Measurements from ENCODE around the gene CFAP46.

CFAP46 gene

DNA sequence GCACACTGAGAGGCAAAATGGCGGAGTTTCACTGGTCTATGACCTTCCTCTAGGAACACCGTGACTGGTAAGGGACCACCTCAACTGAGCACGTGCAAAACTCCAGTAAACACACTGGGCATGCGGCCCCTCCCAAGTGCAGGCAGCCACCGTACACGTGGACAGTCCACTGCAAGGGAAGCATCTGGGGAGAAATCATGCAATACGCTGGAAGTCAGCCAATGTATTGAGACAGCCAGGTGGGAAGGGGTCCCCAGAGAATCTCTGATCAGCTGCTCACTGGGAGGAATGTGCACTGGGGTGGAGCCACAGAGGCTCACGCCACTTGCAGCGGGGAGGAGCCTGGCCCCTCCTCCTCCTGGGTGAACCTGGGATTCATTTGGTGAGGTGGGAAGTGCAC lies 49.3 kb downstream of the CFAP46 start:
- TF ChIP-seq, protein P1, sequence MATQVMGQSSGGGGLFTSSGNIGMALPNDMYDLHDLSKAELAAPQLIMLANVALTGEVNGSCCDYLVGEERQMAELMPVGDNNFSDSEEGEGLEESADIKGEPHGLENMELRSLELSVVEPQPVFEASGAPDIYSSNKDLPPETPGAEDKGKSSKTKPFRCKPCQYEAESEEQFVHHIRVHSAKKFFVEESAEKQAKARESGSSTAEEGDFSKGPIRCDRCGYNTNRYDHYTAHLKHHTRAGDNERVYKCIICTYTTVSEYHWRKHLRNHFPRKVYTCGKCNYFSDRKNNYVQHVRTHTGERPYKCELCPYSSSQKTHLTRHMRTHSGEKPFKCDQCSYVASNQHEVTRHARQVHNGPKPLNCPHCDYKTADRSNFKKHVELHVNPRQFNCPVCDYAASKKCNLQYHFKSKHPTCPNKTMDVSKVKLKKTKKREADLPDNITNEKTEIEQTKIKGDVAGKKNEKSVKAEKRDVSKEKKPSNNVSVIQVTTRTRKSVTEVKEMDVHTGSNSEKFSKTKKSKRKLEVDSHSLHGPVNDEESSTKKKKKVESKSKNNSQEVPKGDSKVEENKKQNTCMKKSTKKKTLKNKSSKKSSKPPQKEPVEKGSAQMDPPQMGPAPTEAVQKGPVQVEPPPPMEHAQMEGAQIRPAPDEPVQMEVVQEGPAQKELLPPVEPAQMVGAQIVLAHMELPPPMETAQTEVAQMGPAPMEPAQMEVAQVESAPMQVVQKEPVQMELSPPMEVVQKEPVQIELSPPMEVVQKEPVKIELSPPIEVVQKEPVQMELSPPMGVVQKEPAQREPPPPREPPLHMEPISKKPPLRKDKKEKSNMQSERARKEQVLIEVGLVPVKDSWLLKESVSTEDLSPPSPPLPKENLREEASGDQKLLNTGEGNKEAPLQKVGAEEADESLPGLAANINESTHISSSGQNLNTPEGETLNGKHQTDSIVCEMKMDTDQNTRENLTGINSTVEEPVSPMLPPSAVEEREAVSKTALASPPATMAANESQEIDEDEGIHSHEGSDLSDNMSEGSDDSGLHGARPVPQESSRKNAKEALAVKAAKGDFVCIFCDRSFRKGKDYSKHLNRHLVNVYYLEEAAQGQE (IDR thresholded peaks at IDR 0.05; ENCODE audit: insufficient read depth in 1 of 2, low read depth in 2 of 2, low read length in 2 of 2) = no peak
- TF ChIP-seq POLR2AphosphoS5 (IDR thresholded peaks at IDR 0.05; ENCODE audit: low read depth, low read length) (no peak), TAF1 (IDR thresholded peaks at IDR 0.05; ENCODE audit: borderline replicate concordance, insufficient read depth, low read length) (no peak), FOXP2 (optimal IDR thresholded peaks at IDR 0.05; ENCODE audit: borderline replicate concordance, extremely low read depth, extremely low read length, insufficient read depth) (no peak), SIN3A (IDR thresholded peaks at IDR 0.05; ENCODE audit: borderline replicate concordance, insufficient read depth, low read length) (no peak)

DNA sequence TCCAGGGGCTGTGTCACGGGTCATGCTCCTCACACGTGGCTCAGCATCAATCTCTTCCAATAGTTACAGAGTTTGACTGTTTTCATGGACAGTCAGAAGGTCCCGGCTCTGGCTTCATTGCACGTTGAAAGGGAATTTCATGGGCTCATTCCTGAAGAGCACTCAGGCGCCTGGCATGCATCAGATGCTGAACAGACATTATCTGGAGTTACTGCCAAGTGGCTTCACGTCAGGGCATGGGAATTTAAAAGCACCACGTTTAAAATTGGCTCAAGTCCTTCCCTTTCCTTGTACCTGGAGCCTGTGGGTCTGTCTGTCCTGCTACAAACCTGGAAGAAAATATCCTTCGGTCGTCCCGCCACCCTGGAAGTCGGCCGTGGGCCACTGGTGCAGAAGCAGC lies 50.4 kb downstream of the CFAP46 start:
- TF ChIP-seq FOXP2 (optimal IDR thresholded peaks at IDR 0.05; ENCODE audit: borderline replicate concordance, extremely low read depth, extremely low read length, insufficient read depth) = no peak
- TF ChIP-seq, protein P1 (IDR thresholded peaks at IDR 0.05; ENCODE audit: insufficient read depth in 1 of 2, low read depth in 2 of 2, low read length in 2 of 2) = no peak
- TF ChIP-seq SIN3A (IDR thresholded peaks at IDR 0.05; ENCODE audit: borderline replicate concordance, insufficient read depth, low read length) = no peak
- no peak for TF ChIP-seq POLR2AphosphoS5 (IDR thresholded peaks at IDR 0.05; ENCODE audit: low read depth, low read length)
- no peak for TF ChIP-seq TAF1 (IDR thresholded peaks at IDR 0.05; ENCODE audit: borderline replicate concordance, insufficient read depth, low read length)

DNA sequence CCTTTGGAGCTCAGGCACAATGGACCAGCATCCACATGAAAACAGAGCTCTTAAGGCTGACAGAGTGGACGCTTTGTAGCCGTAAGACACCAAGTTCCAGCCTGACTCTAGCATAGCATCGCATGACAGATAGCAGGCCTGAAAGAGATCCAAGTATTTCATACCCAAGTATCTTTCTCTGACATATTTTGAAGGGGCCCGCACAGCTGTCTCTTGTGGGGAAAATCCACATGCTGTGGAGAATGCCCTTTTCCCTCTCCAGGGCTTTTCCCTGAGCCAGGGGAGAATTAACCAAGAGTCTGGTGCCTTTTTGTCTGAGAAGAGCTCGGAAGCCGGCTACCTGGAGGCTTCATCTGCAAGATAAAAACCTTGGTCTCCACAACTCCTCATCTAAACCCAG lies 51.0 kb downstream of the CFAP46 start:
- no peak for TF ChIP-seq TAF1 (IDR thresholded peaks at IDR 0.05; ENCODE audit: borderline replicate concordance, insufficient read depth, low read length)
- TF ChIP-seq FOXP2 (optimal IDR thresholded peaks at IDR 0.05; ENCODE audit: borderline replicate concordance, extremely low read depth, extremely low read length, insufficient read depth) = no peak
- TF ChIP-seq POLR2AphosphoS5 (IDR thresholded peaks at IDR 0.05; ENCODE audit: low read depth, low read length) = no peak
- TF ChIP-seq, protein P1 (IDR thresholded peaks at IDR 0.05; ENCODE audit: insufficient read depth in 1 of 2, low read depth in 2 of 2, low read length in 2 of 2) = no peak
- TF ChIP-seq SIN3A (IDR thresholded peaks at IDR 0.05; ENCODE audit: borderline replicate concordance, insufficient read depth, low read length) = no peak

DNA sequence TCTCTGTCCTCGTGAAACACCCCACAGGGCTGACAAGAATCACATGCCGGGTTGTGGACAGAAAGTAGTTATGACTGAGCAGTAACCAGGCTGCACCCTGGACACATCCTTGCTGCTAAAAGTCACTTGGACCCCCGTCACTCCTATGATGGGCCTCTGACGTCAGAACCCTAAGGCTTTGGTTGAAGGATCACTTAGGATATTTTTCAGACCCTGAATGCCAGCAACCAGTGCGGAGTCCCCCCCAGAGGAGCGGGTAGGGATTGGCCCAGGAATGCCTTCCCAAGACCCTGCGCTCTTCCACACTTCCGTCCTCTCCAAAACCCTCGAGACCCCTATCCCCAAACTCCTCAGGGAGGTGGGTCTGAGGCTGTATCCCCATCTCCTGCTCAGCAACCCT lies 52.1 kb downstream of the CFAP46 start:
- no peak for TF ChIP-seq POLR2AphosphoS5 (IDR thresholded peaks at IDR 0.05; ENCODE audit: low read depth, low read length)
- TF ChIP-seq TAF1 (IDR thresholded peaks at IDR 0.05; ENCODE audit: borderline replicate concordance, insufficient read depth, low read length) = no peak
- TF ChIP-seq, protein P1 (IDR thresholded peaks at IDR 0.05; ENCODE audit: insufficient read depth in 1 of 2, low read depth in 2 of 2, low read length in 2 of 2) = no peak
- no peak for TF ChIP-seq FOXP2 (optimal IDR thresholded peaks at IDR 0.05; ENCODE audit: borderline replicate concordance, extremely low read depth, extremely low read length, insufficient read depth)
- TF ChIP-seq SIN3A (IDR thresholded peaks at IDR 0.05; ENCODE audit: borderline replicate concordance, insufficient read depth, low read length) = no peak

DNA sequence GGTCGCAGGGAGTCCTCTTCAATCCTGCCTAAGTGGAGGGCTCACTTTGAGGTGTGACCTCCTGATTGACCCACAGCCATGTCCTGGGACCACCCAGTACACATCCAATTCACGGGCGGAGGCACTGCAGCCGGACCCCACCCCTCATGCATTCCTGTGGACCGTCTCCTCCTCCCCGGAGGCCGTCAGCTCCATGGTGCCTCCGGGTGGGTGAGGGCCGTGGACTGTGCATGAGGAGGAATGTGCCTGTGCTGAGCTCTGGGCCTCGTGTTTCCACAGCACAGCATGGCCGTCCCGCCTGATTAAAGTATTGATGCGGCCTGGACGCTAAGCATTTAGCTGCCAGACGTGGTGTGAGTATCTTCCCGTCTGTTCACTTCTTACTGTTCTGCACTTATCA lies 52.8 kb downstream of the CFAP46 start:
- TF ChIP-seq FOXP2 (optimal IDR thresholded peaks at IDR 0.05; ENCODE audit: borderline replicate concordance, extremely low read depth, extremely low read length, insufficient read depth) (no peak), POLR2AphosphoS5 (IDR thresholded peaks at IDR 0.05; ENCODE audit: low read depth, low read length) (no peak), SIN3A (IDR thresholded peaks at IDR 0.05; ENCODE audit: borderline replicate concordance, insufficient read depth, low read length) (no peak), TAF1 (IDR thresholded peaks at IDR 0.05; ENCODE audit: borderline replicate concordance, insufficient read depth, low read length) (no peak)
- TF ChIP-seq, protein P1 (IDR thresholded peaks at IDR 0.05; ENCODE audit: insufficient read depth in 1 of 2, low read depth in 2 of 2, low read length in 2 of 2) = no peak
